Osteoblast (primary cell): ENCODE results near the gene LRRC63. TPM values are rescaled to one million over a fixed set of nuclear protein-coding genes. Genes with fewer than 3 reads are reported as not detected.

Experiments
- DNase-seq: peaks from one replicate; pipeline ENCODE4 v3.0.0; 2011; ENCODE audit warnings: low spot score, mixed read lengths; ENCODE audit not compliant: insufficient read length; ENCODE audit errors: missing footprints
- H2AFZ ChIP-seq: 2 replicates; pipeline ENCODE4 v1.6.0; 2011; ENCODE audit warnings: mild to moderate bottlenecking, low read length
- H3K27ac ChIP-seq: 2 replicates; pipeline ENCODE4 v1.5.1; 2011; ENCODE audit warnings: mild to moderate bottlenecking, low read depth, low read length, moderate library complexity
- H3K27me3 ChIP-seq: 2 replicates; pipeline ENCODE4 v1.6.0; 2012; ENCODE audit warnings: mild to moderate bottlenecking, control low read depth, inconsistent platforms, low read length, moderate library complexity; ENCODE audit not compliant: insufficient read depth
- H3K36me3 ChIP-seq: 2 replicates; pipeline ENCODE4 v1.5.1; 2011; ENCODE audit warnings: mild to moderate bottlenecking, low read length, control low read depth, moderate library complexity; ENCODE audit not compliant: insufficient read depth
- H3K4me1 ChIP-seq: 2 replicates; pipeline ENCODE4 v1.5.1; 2011; ENCODE audit warnings: mild to moderate bottlenecking, low read length, control low read depth, moderate library complexity; ENCODE audit not compliant: insufficient read depth
- H3K4me2 ChIP-seq: 2 replicates; pipeline ENCODE4 v1.6.0; 2011; ENCODE audit warnings: mild to moderate bottlenecking, low read length; ENCODE audit not compliant: insufficient read depth
- H3K4me3 ChIP-seq: fragments of 200-600 bp; sonication (generic); 3 replicates; pipeline ENCODE4 v1.5.1; 2012; ENCODE audit warnings: mild to moderate bottlenecking, low read length, inconsistent platforms; ENCODE audit not compliant: insufficient read depth
- H3K79me2 ChIP-seq: 2 replicates; pipeline ENCODE4 v1.6.0; 2012; ENCODE audit warnings: mild to moderate bottlenecking, low read length, control low read depth, inconsistent platforms; ENCODE audit not compliant: insufficient read depth
- H3K9me3 ChIP-seq: 2 replicates; pipeline ENCODE4 v1.5.1; 2011; ENCODE audit warnings: low read depth, low read length, control low read depth
- H4K20me1 ChIP-seq: 2 replicates; pipeline ENCODE4 v1.6.0; 2012; ENCODE audit warnings: mild to moderate bottlenecking, low read length, control low read depth; ENCODE audit not compliant: insufficient read depth
- total RNA-seq: library from RNA; depleted of rRNA; stranded (reverse); fragments of >200 nt; gene quantifications from 2 replicates; pipeline ENCODE4 v1.2.3, GENCODE V29; 2012
- TF ChIP-seq, protein P1 (sequence below): IDR thresholded peaks from 2 replicates; pipeline ENCODE4 v1.5.1; 2011; ENCODE audit warnings: mild to moderate bottlenecking, low read depth, low read length, moderate library complexity; ENCODE audit errors: extremely low read depth

Gene LRRC63
- total RNA-seq, 1 donor = not detected

DNA sequence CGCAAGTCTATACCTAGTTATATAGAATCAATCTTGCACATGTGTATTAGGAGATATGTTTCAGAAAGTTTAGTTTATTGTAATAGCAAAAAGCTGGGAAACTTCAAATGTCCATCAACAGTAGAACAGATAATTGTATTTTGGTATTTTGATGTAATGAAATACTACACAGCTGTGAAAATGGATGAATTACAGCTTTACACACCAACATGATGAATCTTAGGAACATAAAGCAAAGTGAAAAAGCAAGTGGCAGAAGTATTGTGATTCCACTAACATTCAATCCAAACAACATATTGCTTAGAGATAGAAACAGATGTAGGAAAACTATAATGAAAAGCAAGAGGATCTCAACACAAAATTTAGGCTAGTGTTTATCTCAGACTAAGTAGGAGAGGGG, 102.9 kb downstream of the LRRC63 start:
- TF ChIP-seq, protein P1, sequence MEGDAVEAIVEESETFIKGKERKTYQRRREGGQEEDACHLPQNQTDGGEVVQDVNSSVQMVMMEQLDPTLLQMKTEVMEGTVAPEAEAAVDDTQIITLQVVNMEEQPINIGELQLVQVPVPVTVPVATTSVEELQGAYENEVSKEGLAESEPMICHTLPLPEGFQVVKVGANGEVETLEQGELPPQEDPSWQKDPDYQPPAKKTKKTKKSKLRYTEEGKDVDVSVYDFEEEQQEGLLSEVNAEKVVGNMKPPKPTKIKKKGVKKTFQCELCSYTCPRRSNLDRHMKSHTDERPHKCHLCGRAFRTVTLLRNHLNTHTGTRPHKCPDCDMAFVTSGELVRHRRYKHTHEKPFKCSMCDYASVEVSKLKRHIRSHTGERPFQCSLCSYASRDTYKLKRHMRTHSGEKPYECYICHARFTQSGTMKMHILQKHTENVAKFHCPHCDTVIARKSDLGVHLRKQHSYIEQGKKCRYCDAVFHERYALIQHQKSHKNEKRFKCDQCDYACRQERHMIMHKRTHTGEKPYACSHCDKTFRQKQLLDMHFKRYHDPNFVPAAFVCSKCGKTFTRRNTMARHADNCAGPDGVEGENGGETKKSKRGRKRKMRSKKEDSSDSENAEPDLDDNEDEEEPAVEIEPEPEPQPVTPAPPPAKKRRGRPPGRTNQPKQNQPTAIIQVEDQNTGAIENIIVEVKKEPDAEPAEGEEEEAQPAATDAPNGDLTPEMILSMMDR = no peak
- no peaks in the 10 kb centered on the region for H3K9me3 ChIP-seq
- H3K36me3 ChIP-seq = no peaks in the 10 kb centered on the region
- H4K20me1 ChIP-seq = no peaks in the 10 kb centered on the region
- no peak overlapping the region for H3K27ac ChIP-seq
- H3K4me1 ChIP-seq = no peaks in the 10 kb centered on the region
- H2AFZ ChIP-seq = no peak overlapping the region
- no peak for DNase-seq
- no peak overlapping the region for H3K4me2 ChIP-seq
- H3K27me3 ChIP-seq = no peaks in the 10 kb centered on the region
- no peaks in the 10 kb centered on the region for H3K79me2 ChIP-seq
- no peak overlapping the region for H3K4me3 ChIP-seq

DNA sequence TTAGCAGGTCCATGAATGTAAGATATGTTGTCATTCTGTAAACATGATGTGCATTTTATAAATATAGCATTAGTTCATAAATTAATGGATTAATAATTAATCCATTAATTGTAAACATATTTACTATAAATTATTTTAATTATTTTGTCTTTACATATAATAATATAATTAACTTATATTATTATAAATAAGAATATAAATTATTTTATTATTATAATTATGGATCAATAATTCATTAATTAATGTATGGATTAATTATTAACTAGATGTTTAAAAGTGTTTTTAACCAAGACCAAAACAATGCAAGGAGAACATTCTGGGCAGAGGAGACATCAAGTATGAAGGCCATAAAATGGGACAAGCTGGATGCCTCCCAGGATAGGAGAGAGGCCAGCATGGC, 103.3 kb downstream of the LRRC63 start:
- DNase-seq = no peak
- no peak overlapping the region for H3K27ac ChIP-seq
- no peaks in the 10 kb centered on the region for H3K79me2 ChIP-seq
- H3K4me2 ChIP-seq = no peak overlapping the region
- H3K9me3 ChIP-seq = no peaks in the 10 kb centered on the region
- H4K20me1 ChIP-seq = no peaks in the 10 kb centered on the region
- H3K27me3 ChIP-seq = no peaks in the 10 kb centered on the region
- H3K4me1 ChIP-seq = no peaks in the 10 kb centered on the region
- TF ChIP-seq, protein P1 = no peak
- no peaks in the 10 kb centered on the region for H3K36me3 ChIP-seq
- no peak overlapping the region for H3K4me3 ChIP-seq
- no peak overlapping the region for H2AFZ ChIP-seq

GRCh38 chr13:46315491-46316075, 103.9 kb downstream of the LRRC63 start:
- Histone ChIP-seq H3K4me3 (no peak overlapping the region), H3K9me3 (no peaks in the 10 kb centered on the region), H3K4me2 (no peak overlapping the region), H3K27me3 (no peaks in the 10 kb centered on the region), H3K36me3 (no peaks in the 10 kb centered on the region), H3K79me2 (no peaks in the 10 kb centered on the region), H2AFZ (no peak overlapping the region), H4K20me1 (no peaks in the 10 kb centered on the region), H3K4me1 (no peaks in the 10 kb centered on the region), H3K27ac (no peak overlapping the region)
- TF ChIP-seq, protein P1 = no peak
- no peak for DNase-seq

DNA sequence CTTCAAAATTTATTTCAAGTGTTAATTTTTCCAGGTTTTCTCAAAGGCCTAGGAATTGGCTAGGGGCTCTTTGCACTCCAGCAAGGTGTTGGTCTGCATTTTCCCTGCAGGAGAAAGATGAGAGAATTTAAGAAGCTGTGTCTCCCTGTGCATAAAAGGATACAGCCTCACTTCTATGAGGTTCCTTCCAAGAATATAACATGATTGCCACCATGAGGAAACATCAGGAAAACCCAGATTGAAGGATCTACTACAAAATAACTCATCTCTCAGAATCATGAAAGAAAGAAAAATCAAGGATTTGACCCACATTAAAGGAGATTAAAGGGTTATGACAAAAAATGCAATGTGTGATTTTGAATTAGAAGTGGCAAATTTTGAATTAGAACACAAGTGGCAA, 105.4 kb downstream of the LRRC63 start:
- H3K4me2 ChIP-seq = no peak overlapping the region
- H3K4me1 ChIP-seq = no peaks in the 10 kb centered on the region
- no peaks in the 10 kb centered on the region for H3K27me3 ChIP-seq
- H3K79me2 ChIP-seq = no peaks in the 10 kb centered on the region
- H3K9me3 ChIP-seq = no peaks in the 10 kb centered on the region
- no peak overlapping the region for H3K4me3 ChIP-seq
- no peaks in the 10 kb centered on the region for H4K20me1 ChIP-seq
- H3K27ac ChIP-seq = no peak overlapping the region
- no peak for DNase-seq
- TF ChIP-seq, protein P1 = peak; percentile 39
- no peaks in the 10 kb centered on the region for H3K36me3 ChIP-seq
- H2AFZ ChIP-seq = no peak overlapping the region
